ENCODE measurements around the gene RAP2B. TPM values are rescaled to one million over a fixed set of nuclear protein-coding genes. Genes with fewer than 3 reads are reported as not detected.
"Not testable (repeated sequence)": the region's sequence is repeated elsewhere in the genome, so short reads cannot be mapped to it uniquely, and the experiment has no call there.

The RAP2B gene
- total RNA-seq, 1 donor from 2014 or later = 16.5 TPM

DNA sequence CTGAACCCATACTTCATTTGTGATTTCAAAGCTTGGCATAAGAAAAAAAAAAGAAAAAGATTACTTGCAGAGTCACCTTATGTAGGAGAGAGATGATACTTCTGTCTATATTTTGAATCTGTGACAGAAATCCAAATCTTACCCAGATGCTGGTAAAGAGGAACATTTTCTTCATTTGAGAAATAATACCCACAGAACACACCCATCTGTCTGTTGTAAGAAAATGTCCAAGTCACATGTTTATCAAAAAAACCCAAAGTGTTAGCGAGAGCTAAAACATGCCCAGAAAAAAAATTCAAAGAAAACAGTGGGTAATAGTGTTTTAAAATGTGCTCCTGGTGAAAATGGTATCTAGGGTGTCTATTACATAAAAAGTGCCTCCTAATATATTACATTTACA, 18.0 kb upstream of the RAP2B start:
- no peak overlapping the region for H3K4me3 Mint-ChIP-seq
- no peaks in the 10 kb centered on the region for H3K27me3 Mint-ChIP-seq
- peak overlapping the region; percentile 34 for H3K27ac Mint-ChIP-seq
- no peak for DNase-seq (ENCODE audit: extremely low spot score, unreplicated experiment)
- H3K36me3 Mint-ChIP-seq = no peaks in the 10 kb centered on the region
- H3K9me3 Mint-ChIP-seq = no peaks in the 10 kb centered on the region
- TF ChIP-seq, protein P1, sequence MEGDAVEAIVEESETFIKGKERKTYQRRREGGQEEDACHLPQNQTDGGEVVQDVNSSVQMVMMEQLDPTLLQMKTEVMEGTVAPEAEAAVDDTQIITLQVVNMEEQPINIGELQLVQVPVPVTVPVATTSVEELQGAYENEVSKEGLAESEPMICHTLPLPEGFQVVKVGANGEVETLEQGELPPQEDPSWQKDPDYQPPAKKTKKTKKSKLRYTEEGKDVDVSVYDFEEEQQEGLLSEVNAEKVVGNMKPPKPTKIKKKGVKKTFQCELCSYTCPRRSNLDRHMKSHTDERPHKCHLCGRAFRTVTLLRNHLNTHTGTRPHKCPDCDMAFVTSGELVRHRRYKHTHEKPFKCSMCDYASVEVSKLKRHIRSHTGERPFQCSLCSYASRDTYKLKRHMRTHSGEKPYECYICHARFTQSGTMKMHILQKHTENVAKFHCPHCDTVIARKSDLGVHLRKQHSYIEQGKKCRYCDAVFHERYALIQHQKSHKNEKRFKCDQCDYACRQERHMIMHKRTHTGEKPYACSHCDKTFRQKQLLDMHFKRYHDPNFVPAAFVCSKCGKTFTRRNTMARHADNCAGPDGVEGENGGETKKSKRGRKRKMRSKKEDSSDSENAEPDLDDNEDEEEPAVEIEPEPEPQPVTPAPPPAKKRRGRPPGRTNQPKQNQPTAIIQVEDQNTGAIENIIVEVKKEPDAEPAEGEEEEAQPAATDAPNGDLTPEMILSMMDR (conservative IDR thresholded peaks at IDR 0.05) = no peak
- H3K4me1 Mint-ChIP-seq (ENCODE audit: unreplicated experiment) = peaks cover 9% of the 10 kb centered on the region

DNA sequence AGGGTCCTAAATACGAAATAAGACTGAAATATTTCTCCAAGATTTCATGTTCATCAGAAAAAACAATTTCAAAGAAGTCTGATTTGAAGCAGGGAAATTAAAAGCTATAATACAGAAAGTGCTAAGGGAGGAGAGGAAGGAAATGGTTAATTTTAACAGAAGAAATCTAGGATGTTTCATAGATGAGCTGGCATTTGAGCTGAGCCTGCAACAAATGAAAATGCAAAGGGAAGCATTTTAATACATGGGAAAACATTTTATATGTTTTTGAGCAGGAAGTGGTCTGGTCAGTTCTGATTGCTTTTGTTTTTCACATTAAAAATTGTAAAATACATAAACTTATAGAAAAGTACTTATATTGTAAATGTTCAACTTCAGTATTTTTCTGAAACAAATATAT, 17.2 kb upstream of the RAP2B start:
- Mint-ChIP-seq H3K27ac (peak overlapping the region; percentile 34), H3K9me3 (no peaks in the 10 kb centered on the region), H3K4me3 (no peak overlapping the region), H3K36me3 (no peaks in the 10 kb centered on the region), H3K27me3 (no peaks in the 10 kb centered on the region), H3K4me1 (ENCODE audit: unreplicated experiment) (peaks cover 8% of the 10 kb centered on the region)
- TF ChIP-seq, protein P1 (conservative IDR thresholded peaks at IDR 0.05) = no peak
- DNase-seq (ENCODE audit: extremely low spot score, unreplicated experiment) = no peak

DNA sequence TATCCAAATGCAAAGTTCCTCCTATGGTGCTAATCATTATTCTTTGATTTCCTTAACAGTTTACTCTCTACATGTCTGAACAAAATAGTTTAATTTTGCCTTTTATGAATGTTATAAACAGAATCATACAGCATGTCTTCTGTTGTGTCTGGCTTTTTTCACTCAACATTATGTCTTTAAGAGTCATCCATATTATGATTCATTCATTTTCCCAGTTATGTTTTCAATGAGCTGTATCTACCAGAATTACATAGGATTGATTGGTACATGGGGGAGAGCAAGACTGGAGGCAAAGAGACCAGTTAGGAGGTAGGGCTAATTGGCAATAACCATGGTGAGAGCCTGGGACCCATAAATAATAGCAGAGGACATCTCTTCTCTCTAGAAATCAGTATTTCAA, 16.6 kb upstream of the RAP2B start:
- H3K4me1 Mint-ChIP-seq (ENCODE audit: unreplicated experiment) = peaks cover 5% of the 10 kb centered on the region

DNA sequence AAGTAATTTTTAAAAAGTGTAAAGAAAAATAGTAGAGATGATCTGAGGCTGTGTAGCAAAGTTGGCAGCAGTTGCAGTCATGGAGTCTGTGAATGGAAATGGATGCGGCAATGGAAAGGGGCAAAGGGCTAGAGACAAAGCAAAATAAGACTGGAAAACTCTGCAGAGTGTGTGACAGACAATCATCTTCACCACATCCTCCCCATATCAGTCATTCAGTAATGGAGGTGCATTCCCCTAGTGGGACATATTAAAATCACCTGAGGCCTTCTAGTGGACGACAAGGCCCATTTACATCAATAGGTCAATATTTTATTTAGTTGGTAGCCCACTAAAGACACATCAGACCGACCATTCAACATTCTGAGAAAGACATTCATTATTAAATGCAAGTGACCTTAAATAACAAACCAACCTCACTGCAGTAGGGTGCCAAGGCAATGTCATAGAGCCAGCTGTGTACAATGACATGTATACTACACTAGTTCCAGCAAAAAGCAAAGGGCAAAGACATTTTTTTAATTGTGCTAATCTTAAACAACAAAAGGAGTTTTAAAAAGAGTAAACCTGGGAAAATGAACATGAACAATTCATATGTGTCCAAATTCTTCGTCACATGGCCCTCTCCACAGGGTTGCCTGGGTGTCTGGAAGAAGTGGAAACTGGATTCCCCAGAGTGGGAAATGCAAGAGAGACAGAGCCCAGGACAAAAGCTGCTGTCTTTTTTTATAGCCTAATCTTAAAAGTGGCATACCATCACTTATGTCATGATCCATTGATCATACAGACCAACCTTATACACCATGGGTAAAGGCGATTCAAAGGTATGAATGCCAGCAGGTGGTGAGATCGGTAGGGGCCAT, 15.6 kb upstream of the RAP2B start:
- H3K4me1 Mint-ChIP-seq (ENCODE audit: unreplicated experiment) = no peaks in the 10 kb centered on the region
- no peaks in the 10 kb centered on the region for H3K27me3 Mint-ChIP-seq
- H3K27ac Mint-ChIP-seq = peak overlapping the region; percentile 46
- no peak overlapping the region for H3K4me3 Mint-ChIP-seq
- TF ChIP-seq, protein P1 (conservative IDR thresholded peaks at IDR 0.05) = no peak
- no peaks in the 10 kb centered on the region for H3K36me3 Mint-ChIP-seq
- DNase-seq (ENCODE audit: extremely low spot score, unreplicated experiment) = no peak
- no peaks in the 10 kb centered on the region for H3K9me3 Mint-ChIP-seq

More for the DNA sequence above, 16.6 kb upstream of the RAP2B start:
- H3K27ac Mint-ChIP-seq = peak overlapping the region; percentile 46
- DNase-seq (ENCODE audit: extremely low spot score, unreplicated experiment) = no peak
- H3K4me3 Mint-ChIP-seq = no peak overlapping the region
- TF ChIP-seq, protein P1 (conservative IDR thresholded peaks at IDR 0.05) = no peak
- H3K27me3 Mint-ChIP-seq = no peaks in the 10 kb centered on the region
- H3K9me3 Mint-ChIP-seq = no peaks in the 10 kb centered on the region
- no peaks in the 10 kb centered on the region for H3K36me3 Mint-ChIP-seq

DNA sequence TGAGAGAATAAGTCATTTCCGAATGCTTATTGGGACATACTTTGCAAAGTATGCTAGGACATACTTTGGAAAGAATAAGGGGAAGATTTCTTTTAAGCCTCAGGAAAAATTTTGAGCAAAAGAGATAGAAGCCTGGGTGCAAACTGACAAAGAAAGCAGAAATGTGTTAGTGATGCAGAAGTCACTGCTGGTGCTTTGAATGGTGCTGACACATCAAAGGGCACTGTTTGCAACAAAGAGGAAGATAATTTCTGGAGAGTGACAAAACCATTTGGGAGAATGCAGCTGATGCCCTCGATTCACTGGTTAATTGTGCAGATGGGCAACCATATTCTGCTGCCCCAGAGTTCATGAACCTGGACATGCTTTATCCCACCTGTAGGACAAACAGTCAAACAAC, 11.0 kb upstream of the RAP2B start:
- Mint-ChIP-seq H3K36me3 (no peaks in the 10 kb centered on the region), H3K4me1 (ENCODE audit: unreplicated experiment) (no peaks in the 10 kb centered on the region), H3K27ac (no peak overlapping the region), H3K4me3 (no peak overlapping the region), H3K27me3 (no peaks in the 10 kb centered on the region), H3K9me3 (no peaks in the 10 kb centered on the region)
- no peak for DNase-seq (ENCODE audit: extremely low spot score, unreplicated experiment)
- TF ChIP-seq, protein P1 (conservative IDR thresholded peaks at IDR 0.05) = no peak

DNA sequence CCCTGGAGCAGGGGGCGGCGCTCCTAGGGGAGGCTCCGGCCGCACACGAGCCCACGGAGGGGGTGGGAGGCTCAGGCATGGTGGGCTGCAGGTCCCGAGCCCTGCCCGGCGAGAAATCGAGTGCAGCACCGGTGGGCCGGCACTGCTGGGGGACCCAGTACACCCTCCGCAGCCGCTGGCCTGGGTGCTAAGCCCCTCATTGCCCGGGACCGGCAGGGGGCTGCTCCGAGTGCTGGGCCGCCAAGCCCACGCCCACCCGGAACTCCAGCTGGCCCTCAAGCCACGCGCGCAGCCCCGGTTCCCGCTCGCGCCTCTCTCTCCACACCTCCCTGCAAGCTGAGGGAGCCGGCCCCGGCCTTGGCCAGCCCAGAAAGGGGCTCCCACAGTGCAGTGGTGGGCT, 6.2 kb upstream of the RAP2B start:
- not testable (repeated sequence) for H3K9me3 Mint-ChIP-seq; H3K27ac Mint-ChIP-seq; H3K4me1 Mint-ChIP-seq (ENCODE audit: unreplicated experiment); DNase-seq (ENCODE audit: extremely low spot score, unreplicated experiment); H3K36me3 Mint-ChIP-seq; H3K27me3 Mint-ChIP-seq; H3K4me3 Mint-ChIP-seq

All from type B pancreatic cell (in vitro differentiated cells).